ENCODE results near the gene CCL13.

The CCL13 gene

DNA sequence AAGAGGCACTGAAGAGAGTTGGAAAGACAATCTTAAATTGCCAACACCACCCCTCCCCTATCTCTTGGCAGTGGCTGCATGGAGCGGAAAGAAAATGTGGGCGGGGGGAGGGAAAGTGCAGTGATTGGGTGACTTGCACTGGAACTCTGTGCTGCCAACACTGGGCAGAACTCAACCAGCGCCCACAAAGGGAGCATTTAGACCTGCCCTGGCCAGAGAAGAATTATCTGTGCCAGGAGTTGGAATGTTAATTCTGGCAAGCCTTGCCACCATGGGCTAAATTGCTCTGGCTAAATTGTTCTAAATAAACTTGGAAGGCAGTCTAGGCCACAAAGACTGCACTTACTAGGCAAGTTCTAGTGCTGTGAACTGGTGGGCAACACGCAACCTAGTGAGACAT lies 6.5 kb upstream of the CCL13 start:
- no peak overlapping the region for H3K4me3 ChIP-seq (ENCODE audit: low read depth, low read length)

DNA sequence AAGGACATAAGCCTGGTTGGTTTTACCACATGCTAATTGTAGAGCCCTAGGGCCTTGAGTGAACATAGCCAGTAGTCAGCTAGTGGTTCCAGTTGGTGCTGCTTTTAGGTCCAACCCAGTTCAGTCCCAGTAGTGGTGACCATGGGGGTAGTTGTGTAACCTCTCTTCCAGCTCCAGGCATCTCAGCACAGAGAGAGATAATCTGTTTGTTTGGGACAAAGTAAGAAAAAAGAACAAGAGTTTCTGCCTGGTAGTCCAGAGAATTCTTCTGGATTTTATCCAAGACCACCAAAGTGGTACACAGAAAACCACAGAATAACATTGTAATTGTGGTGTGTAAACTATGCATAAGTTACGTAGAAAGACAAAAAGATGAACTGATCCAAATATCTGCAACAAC lies 5.2 kb upstream of the CCL13 start:
- H3K4me3 ChIP-seq (ENCODE audit: low read depth, low read length) = no peak overlapping the region
- TF ChIP-seq, protein P1, sequence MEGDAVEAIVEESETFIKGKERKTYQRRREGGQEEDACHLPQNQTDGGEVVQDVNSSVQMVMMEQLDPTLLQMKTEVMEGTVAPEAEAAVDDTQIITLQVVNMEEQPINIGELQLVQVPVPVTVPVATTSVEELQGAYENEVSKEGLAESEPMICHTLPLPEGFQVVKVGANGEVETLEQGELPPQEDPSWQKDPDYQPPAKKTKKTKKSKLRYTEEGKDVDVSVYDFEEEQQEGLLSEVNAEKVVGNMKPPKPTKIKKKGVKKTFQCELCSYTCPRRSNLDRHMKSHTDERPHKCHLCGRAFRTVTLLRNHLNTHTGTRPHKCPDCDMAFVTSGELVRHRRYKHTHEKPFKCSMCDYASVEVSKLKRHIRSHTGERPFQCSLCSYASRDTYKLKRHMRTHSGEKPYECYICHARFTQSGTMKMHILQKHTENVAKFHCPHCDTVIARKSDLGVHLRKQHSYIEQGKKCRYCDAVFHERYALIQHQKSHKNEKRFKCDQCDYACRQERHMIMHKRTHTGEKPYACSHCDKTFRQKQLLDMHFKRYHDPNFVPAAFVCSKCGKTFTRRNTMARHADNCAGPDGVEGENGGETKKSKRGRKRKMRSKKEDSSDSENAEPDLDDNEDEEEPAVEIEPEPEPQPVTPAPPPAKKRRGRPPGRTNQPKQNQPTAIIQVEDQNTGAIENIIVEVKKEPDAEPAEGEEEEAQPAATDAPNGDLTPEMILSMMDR (IDR thresholded peaks at IDR 0.05; ENCODE audit: low read depth, low read length) = no peak

More for the DNA sequence above, 6.5 kb upstream of the CCL13 start:
- TF ChIP-seq, protein P1 (IDR thresholded peaks at IDR 0.05; ENCODE audit: low read depth, low read length) = no peak

DNA sequence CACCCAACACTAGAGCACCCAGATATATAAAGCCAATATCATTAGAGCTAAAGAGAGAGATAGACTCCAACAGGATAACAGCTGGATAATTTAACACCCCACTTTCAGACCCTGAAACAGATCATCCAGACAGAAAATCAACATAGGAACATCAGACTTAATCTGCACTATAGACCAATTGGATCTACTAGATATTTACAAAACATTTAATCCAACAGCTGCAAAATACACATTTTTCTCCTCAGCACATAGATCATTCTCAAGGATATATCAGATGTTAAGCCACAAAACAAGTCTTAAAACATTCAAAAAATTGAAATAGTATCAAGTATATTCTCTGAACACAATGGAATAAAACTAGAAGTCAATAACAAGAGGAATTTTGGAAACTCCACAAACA lies 4.1 kb upstream of the CCL13 start:
- H3K4me3 ChIP-seq (ENCODE audit: low read depth, low read length) = no peak overlapping the region
- TF ChIP-seq, protein P1 (IDR thresholded peaks at IDR 0.05; ENCODE audit: low read depth, low read length) = no peak

DNA sequence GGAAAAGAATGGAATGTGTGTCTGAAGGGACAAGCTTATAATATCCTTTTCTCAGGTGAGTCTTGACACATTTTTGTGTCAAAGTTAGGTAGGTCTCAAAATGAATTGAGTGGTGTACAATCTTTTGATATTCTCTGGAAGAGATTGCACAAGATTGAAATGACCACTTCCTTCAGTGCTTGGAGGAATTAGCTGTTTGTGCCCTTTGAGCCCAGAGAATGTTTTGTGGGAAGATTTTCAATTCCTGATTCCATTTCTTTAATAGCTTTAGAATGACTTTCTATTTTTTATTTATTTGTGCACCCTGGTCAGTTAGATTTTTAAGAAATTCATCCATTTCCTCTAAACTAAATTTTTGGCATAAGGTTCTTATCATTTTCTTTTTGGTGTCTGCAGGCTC lies 1.6 kb upstream of the CCL13 start:
- TF ChIP-seq, protein P1 (IDR thresholded peaks at IDR 0.05; ENCODE audit: low read depth, low read length) = no peak
- H3K4me3 ChIP-seq (ENCODE audit: low read depth, low read length) = no peak overlapping the region

DNA sequence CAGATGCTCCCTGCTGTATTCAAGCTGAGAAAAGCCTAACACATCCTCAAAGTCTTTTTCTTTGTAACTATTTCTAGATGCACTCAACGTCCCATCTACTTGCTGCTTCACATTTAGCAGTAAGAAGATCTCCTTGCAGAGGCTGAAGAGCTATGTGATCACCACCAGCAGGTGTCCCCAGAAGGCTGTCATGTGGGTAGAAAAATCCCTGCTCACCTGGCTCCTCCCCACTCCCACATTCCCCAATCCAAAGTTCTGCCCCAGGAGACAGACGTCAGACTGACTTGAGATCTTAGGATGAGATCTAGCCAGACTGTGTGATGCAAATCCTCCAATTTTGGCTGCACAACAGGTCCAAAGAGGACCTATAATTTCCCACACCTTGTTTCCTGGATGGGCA lies 1.1 kb downstream of the CCL13 start:
- TF ChIP-seq, protein P1 (IDR thresholded peaks at IDR 0.05; ENCODE audit: low read depth, low read length) = no peak

DNA sequence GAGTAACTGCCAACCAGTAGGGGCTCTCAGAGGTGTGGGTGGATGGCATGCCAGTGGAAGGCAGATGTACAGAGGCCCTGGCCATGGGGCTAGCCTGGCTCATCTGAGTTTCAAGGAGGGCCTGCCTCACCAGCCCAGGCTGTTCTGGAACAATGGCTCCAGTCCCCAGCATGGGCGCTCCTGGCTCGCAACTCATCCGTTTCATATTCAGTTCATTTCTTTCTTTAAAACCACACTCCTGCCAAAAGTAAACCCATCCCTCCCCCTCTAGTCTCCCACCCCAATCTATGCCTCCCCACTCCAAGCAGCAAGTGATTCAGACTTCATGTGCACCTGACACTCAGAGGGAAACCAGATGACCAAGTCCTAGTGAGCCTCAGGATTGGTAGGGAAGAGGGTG lies 2.4 kb downstream of the CCL13 start:
- TF ChIP-seq, protein P1 (IDR thresholded peaks at IDR 0.05; ENCODE audit: low read depth, low read length) = no peak
- no peak overlapping the region for H3K4me3 ChIP-seq (ENCODE audit: low read depth, low read length)

More for the DNA sequence above, 1.1 kb downstream of the CCL13 start:
- H3K4me3 ChIP-seq (ENCODE audit: low read depth, low read length) = no peak overlapping the region

DNA sequence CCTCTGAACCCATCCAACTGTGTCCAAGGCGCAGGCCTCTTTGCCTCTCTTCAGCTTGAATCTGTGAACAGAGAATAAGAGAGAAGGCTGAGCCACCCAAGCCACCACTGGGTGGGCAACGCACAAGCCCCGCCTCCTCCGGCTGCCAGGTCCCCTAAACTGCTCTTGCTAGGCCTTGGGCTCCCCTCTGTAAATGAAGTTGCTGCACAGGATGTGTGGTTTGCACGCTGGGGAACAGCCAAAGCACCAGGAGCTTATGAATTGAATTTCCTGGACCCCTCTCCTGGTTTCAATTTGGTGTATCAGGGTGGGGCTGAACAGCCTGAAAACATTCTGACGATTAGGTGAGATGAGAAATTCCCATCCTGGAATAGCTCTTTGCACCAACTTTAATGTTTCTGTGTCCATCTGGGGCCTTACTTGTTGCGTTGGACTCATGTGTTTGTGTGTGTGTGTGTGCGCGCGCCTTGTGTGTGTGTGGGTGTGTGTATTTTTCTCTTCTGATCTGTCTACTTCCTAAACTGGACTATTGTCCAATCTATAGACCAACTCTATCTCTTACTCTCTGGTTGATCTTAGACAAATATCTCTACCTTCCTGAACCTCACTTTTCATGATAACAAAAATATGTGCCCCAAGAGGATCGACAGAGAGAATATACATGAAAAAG lies 4.5 kb downstream of the CCL13 start:
- no peak overlapping the region for H3K4me3 ChIP-seq (ENCODE audit: low read depth, low read length)
- TF ChIP-seq, protein P1 (IDR thresholded peaks at IDR 0.05; ENCODE audit: low read depth, low read length) = no peak
